Adrenal gland (tissue), 12 donors: ENCODE measurements around the gene SLC50A1. TPM values are rescaled to one million over a fixed set of nuclear protein-coding genes. Genes with fewer than 3 reads are reported as not detected.

ENCODE experiments used
- DNase-seq, 7 donors: peaks; one replicate each; pipeline ENCODE4 v3.0.0-alpha.2; 2019 to 2020
- H3K27ac ChIP-seq, 5 donors: fragments of 200-600 bp; sonication (generic) in 4 of 5; 1 replicate in 3 of 5; 2 replicates in 2 of 5; pipeline versions ENCODE4 v1.5.1 to v1.8.0; 2016 to 2020; ENCODE audit warnings: mild to moderate bottlenecking in 1 of 5
- H3K27me3 ChIP-seq: fragments of 200-600 bp; 2 replicates; pipeline ENCODE4 v1.8.0; 2021
- H3K36me3 ChIP-seq, 2 donors: fragments of 200-600 bp; replicated peaks in 1 of 2; 1 replicate in 1 of 2; 2 replicates in 1 of 2; pipeline versions ENCODE4 v1.5.1 to v1.8.0; 2018 to 2022
- H3K4me1 ChIP-seq, 2 donors: fragments of 200-600 bp; replicated peaks in 1 of 2; 1 replicate in 1 of 2; 2 replicates in 1 of 2; pipeline versions ENCODE4 v1.5.1 to v1.8.0; 2018 to 2021
- H3K4me3 ChIP-seq, 4 donors: fragments of 200-600 bp; sonication (generic) in 3 of 4; one replicate each; pipeline ENCODE4 v1.5.1; 2016 to 2018
- H3K9me3 ChIP-seq, 3 donors: fragments of 200-600 bp; sonication (generic) in 1 of 3; replicated peaks in 1 of 3; 1 replicate in 2 of 3; 2 replicates in 1 of 3; pipeline versions ENCODE4 v1.5.1 to v1.8.0; 2016 to 2021
- POLR2A ChIP-seq, 2 donors: fragments of 450-650 bp; IDR thresholded peaks; one replicate each; pipeline ENCODE4 v1.6.1; 2017; ENCODE audit warnings: antibody characterized with exemption in 2 of 2, mild to moderate bottlenecking in 2 of 2, moderate library complexity in 1 of 2
- WGBS, 4 donors: extraction: QIAGEN DNeasy Blood & Tissue Kit in 2 of 4; methylation state at CpG; one replicate each; pipeline versions ENCODE4 v1.1.5 to v1.1.7; 2013 to 2017; 5-methylcytosine and 5-hydroxymethylcytosine counted together
- intact Hi-C, 2 donors: fragments of 100-400 bp; cut with DNase I; formaldehyde crosslinking; loops; one replicate each; pipeline versions ENCODE4 v1.14.1 to v1.15.0; 2022 to 2023
- polyA plus RNA-seq, 3 donors: library from polyadenylated mRNA; stranded (reverse); fragments of 200-250 nt in 2 of 3; fragments of 350-450 nt in 1 of 3; fragmentation: Illumina TruSeq in 1 of 3; extraction: RNeasy Lipid Tissue Mini Kit (QIAGEN cat#74804) in 1 of 3; gene quantifications; one replicate each; pipeline ENCODE4 v1.2.3, GENCODE V29; 2013 to 2014
- total RNA-seq, 9 donors: library from RNA; depleted of rRNA in 4 of 9; stranded (reverse); fragments of >200 nt in 4 of 9; fragments of 120-200 nt in 1 of 9; fragmentation: NEBNext Ultra II Directional in 1 of 9; extraction: Animal tissue kit (Norgen Biotek cat#: 25700) in 1 of 9; gene quantifications; one replicate each; pipeline versions ENCODE4 v1.1.0 to v1.2.4, GENCODE V29; 2013 to 2023
- TF ChIP-seq, protein P1 (sequence below), 6 experiments: fragments of 450-650 bp in 4 of 6; fragments of 200-600 bp in 2 of 6; sonication (generic) in 1 of 6; IDR thresholded peaks; 1 replicate in 5 of 6; 2 replicates in 1 of 6; pipeline versions ENCODE4 v1.5.1 to v1.8.0; 2016 to 2021; ENCODE audit warnings: antibody characterized with exemption in 6 of 6, mild to moderate bottlenecking in 2 of 6, moderate library complexity in 1 of 6
- donor health status: healthy with polysubstance abuse.
- donor health status: Bipolar disorder and iron deficiency.
- donor health status: DM: yes; HTN: yes; CAD: no.
- donor health status: DM: no; HTN: no; CAD: no.
- donor health status: DM: no; HTN: no; CAD: no.
- donor health status: DM: yes; HTN: yes; CAD: no.

The SLC50A1 gene
- total and polyA plus RNA-seq, 12 donors, result 31.7 to 172 (median 53.8) TPM

DNA sequence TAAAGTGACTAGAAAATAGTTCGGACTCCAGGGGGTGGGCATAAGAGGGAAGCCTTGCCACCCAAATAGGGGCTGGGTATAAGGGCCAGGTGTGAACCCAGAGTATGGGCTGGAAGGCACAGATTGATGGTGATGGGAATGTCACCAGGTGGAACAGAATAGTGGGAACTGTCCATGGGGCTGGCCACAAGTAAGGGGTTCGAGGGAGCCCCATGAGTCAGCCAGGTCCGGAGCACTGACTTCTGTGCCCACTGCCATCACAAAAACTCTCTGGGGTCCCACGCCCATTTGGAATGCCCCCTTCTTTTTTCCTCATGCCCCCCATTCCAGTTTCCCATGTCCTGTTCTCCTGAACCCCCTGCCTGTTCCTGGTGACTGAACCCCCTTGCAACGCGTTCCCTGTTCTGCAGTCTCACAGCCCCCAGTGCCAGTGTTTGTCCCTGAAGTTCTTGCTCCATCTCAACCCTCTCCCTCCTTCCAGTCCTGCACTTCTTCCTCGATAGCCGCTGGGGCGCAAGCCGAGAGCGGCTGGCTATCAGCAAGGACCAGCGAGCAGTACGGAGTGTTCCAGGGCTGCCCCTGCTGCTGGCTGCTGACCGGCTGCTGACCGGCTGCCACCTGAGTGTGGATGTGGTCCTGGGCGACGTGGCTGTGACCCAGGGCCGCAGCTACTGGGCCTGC, 45.9 kb downstream of the SLC50A1 start:
- Histone ChIP-seq H3K4me3 (no peak overlapping the region), H3K36me3 (no peaks in the 10 kb centered on the region), H3K9me3 (no peaks in the 10 kb centered on the region), H3K4me1 (peaks cover 0 to 5% of the 10 kb centered on the region in 2 donors), H3K27ac (no peak overlapping the region), H3K27me3 (no peaks in the 10 kb centered on the region)
- 80 to 87% (median 83%) methylated on average over 12 to 18 of the region's 18 CpGs for WGBS, 4 donors
- TF ChIP-seq, protein P1, sequence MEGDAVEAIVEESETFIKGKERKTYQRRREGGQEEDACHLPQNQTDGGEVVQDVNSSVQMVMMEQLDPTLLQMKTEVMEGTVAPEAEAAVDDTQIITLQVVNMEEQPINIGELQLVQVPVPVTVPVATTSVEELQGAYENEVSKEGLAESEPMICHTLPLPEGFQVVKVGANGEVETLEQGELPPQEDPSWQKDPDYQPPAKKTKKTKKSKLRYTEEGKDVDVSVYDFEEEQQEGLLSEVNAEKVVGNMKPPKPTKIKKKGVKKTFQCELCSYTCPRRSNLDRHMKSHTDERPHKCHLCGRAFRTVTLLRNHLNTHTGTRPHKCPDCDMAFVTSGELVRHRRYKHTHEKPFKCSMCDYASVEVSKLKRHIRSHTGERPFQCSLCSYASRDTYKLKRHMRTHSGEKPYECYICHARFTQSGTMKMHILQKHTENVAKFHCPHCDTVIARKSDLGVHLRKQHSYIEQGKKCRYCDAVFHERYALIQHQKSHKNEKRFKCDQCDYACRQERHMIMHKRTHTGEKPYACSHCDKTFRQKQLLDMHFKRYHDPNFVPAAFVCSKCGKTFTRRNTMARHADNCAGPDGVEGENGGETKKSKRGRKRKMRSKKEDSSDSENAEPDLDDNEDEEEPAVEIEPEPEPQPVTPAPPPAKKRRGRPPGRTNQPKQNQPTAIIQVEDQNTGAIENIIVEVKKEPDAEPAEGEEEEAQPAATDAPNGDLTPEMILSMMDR (IDR thresholded peaks at IDR 0.05), result no peak
- no peak for TF ChIP-seq POLR2A (IDR thresholded peaks at IDR 0.05)
- DNase-seq, result peak in 2 of 7 donors; percentile 9 to 10
- intact Hi-C loops, result no loop called here

DNA sequence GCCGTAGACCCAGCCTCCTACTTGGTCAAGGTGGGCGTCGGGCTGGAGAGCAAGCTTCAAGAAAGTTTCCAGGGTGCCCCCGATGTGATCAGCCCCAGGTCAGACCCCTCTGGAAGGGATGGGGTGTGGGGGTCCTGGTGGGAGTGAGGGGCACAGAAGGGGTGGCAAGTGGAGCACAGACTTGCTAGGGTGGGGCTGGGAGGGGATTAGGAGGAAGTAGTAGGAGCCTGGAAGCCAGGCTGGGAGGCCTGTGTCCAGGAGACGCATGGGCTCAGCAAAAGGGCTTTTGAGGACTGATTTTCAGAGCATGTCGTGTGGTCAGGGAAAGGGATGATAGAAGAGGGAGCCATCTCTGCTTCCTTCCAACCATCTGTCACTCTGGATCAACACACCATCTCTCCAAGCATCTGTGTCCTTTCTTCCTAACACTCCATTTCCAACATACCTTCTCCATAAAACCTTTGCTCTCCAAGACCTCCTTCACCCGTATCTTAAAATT, 46.4 kb downstream of the SLC50A1 start:
- Histone ChIP-seq H3K36me3 (no peaks in the 10 kb centered on the region), H3K27ac (no peak overlapping the region), H3K4me1 (no peaks in the 10 kb centered on the region), H3K27me3 (no peaks in the 10 kb centered on the region), H3K9me3 (no peaks in the 10 kb centered on the region), H3K4me3 (no peak overlapping the region)
- DNase-seq, result peak in 2 of 7 donors; percentile 10 to 12
- no peak for TF ChIP-seq POLR2A (IDR thresholded peaks at IDR 0.05)
- TF ChIP-seq, protein P1 (IDR thresholded peaks at IDR 0.05), result no peak
- WGBS, 4 donors, result 71 to 88% (median 81%) methylated on average over 3 to 7 of the region's 7 CpGs
- intact Hi-C loops, result no loop called here

DNA sequence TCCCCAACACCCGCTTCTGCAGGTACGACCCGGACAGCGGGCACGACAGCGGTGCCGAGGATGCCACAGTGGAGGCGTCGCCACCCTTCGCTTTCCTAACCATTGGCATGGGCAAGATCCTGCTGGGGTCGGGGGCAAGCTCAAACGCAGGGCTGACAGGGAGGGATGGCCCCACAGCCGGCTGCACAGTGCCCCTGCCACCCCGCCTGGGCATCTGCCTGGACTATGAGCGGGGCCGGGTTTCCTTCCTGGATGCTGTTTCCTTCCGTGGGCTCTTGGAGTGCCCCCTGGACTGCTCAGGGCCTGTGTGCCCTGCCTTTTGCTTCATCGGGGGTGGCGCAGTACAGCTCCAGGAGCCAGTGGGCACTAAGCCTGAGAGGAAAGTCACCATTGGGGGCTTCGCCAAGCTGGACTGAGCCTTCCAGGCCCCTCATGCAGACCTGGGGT, 48.1 kb downstream of the SLC50A1 start:
- H3K4me3 ChIP-seq, result no peak overlapping the region
- intact Hi-C loops, result no loop called here
- no peaks in the 10 kb centered on the region for H3K4me1 ChIP-seq
- peak in 1 of 7 donors; percentile 13 for DNase-seq
- TF ChIP-seq POLR2A (IDR thresholded peaks at IDR 0.05), result no peak
- TF ChIP-seq, protein P1 (IDR thresholded peaks at IDR 0.05), result no peak
- no peak overlapping the region for H3K27ac ChIP-seq
- H3K27me3 ChIP-seq, result no peaks in the 10 kb centered on the region
- H3K36me3 ChIP-seq, result no peaks in the 10 kb centered on the region
- WGBS, 4 donors, result 83 to 90% (median 86%) methylated on average over 10 to 20 of the region's 20 CpGs
- H3K9me3 ChIP-seq, result no peaks in the 10 kb centered on the region

DNA sequence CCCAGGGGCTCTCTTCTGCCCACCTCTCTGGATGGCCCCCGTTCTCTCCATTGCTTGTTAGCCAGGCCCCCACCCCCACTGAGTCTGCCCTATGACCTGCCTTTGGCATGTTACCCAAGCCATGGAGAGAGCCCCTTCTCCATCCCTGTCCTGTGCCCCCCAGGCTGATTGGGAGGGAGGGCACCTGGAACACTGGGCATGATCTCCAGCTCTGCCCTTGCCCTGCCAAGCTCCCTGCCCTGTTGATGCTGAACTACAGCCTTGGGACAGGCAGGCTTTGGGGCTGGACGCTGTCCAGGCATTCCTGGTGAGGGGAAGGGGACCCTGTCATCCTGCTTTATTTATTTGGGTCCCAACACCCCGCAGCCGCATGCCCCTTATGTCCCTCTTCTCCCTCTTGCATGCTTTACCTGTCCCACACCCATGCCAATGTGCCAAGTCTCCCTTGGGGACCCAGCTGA, 48.7 kb downstream of the SLC50A1 start:
- Histone ChIP-seq H3K27ac (no peak overlapping the region), H3K4me1 (no peaks in the 10 kb centered on the region), H3K9me3 (no peaks in the 10 kb centered on the region), H3K4me3 (no peak overlapping the region), H3K27me3 (no peaks in the 10 kb centered on the region), H3K36me3 (no peaks in the 10 kb centered on the region)
- 75 to 92% (median 90%) methylated on average over 2 to 4 of the region's 4 CpGs for WGBS, 4 donors
- intact Hi-C loops, result no loop called here
- TF ChIP-seq, protein P1 (IDR thresholded peaks at IDR 0.05), result no peak
- no peak for TF ChIP-seq POLR2A (IDR thresholded peaks at IDR 0.05)
- DNase-seq, result peak in 1 of 7 donors; percentile 13
